Astrocyte of the cerebellum (primary cell): ENCODE results near the gene CDRT4.
"Not testable (repeated sequence)": the region's sequence is repeated elsewhere in the genome, so short reads cannot be mapped to it uniquely, and the experiment has no call there.

Experiments
- DNase-seq: peaks from one replicate; pipeline ENCODE4 v3.0.0-alpha.2; 2011; ENCODE audit warnings: low read depth
- H3K4me3 ChIP-seq: 2 replicates; pipeline ENCODE4 v1.5.1; 2011; ENCODE audit warnings: mild to moderate bottlenecking, low read depth, low read length, moderate library complexity
- in situ Hi-C: cut with HindIII; loops from 2 replicates; pipeline ENCODE4 v1.10.0; 2017; ENCODE audit warnings: low sequenced_read_pairs
- TF ChIP-seq, protein P1 (sequence below): IDR thresholded peaks from 2 replicates; pipeline ENCODE4 v1.5.1; 2012; ENCODE audit warnings: low read length, low read depth, moderate library complexity, mild to moderate bottlenecking; ENCODE audit errors: missing control alignments

The CDRT4 gene

GRCh38 chr17:15446036-15446435, 21.4 kb downstream of the CDRT4 start:
- no peak overlapping the region for H3K4me3 ChIP-seq
- DNase-seq = no peak
- in situ Hi-C loops = no loop called here
- TF ChIP-seq, protein P1, sequence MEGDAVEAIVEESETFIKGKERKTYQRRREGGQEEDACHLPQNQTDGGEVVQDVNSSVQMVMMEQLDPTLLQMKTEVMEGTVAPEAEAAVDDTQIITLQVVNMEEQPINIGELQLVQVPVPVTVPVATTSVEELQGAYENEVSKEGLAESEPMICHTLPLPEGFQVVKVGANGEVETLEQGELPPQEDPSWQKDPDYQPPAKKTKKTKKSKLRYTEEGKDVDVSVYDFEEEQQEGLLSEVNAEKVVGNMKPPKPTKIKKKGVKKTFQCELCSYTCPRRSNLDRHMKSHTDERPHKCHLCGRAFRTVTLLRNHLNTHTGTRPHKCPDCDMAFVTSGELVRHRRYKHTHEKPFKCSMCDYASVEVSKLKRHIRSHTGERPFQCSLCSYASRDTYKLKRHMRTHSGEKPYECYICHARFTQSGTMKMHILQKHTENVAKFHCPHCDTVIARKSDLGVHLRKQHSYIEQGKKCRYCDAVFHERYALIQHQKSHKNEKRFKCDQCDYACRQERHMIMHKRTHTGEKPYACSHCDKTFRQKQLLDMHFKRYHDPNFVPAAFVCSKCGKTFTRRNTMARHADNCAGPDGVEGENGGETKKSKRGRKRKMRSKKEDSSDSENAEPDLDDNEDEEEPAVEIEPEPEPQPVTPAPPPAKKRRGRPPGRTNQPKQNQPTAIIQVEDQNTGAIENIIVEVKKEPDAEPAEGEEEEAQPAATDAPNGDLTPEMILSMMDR = no peak

- in situ Hi-C loops = no loop called here
- TF ChIP-seq, protein P1 = no peak
- no peak overlapping the region for H3K4me3 ChIP-seq
- DNase-seq = no peak
These were observed 22.6 kb downstream of the CDRT4 start for GRCh38 chr17:15444805-15445204.

- DNase-seq = no peak
- TF ChIP-seq, protein P1 = no peak
- H3K4me3 ChIP-seq = no peak overlapping the region
- in situ Hi-C loops = no loop called here
These were observed 24.9 kb downstream of the CDRT4 start for GRCh38 chr17:15442311-15443180.

GRCh38 chr17:15441315-15441714, 26.1 kb downstream of the CDRT4 start:
- no peak for DNase-seq
- in situ Hi-C loops = no loop called here
- TF ChIP-seq, protein P1 = no peak
- no peak overlapping the region for H3K4me3 ChIP-seq

DNA sequence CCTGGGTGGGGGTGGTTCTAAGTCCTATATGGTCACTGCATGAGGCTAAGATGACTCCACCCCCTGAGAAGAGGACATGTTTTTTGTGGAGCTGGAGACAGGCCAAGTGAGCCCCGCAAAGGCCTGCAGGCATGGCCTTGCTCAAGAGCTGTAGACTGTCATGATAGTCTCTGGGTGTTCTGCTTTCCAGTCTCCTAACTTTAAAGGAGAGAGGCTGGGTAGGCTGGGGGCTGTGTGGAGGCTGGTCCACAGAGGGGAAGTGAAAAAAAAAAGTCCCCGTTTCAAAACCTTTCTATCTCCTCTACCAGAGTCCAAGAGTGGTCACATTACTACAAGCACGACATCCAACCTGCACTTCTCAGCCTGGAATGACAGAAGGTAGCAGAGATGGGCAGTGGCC, 27.1 kb downstream of the CDRT4 start:
- H3K4me3 ChIP-seq = no peak overlapping the region
- DNase-seq = no peak
- in situ Hi-C loops = no loop called here
- TF ChIP-seq, protein P1 = no peak

- DNase-seq, H3K4me3 ChIP-seq, in situ Hi-C loops: not testable (repeated sequence)
These were observed 28.0 kb downstream of the CDRT4 start for GRCh38 chr17:15439205-15439985.
